Left renal pelvis (tissue), 4 donors: ENCODE measurements around the gene EHMT2. TPM values are rescaled to one million over a fixed set of nuclear protein-coding genes. Genes with fewer than 3 reads are reported as not detected.

ENCODE experiments used
- DNase-seq, 4 donors: peaks; one replicate each; pipeline ENCODE4 v3.0.0-alpha.2; 2013; ENCODE audit warnings: low read depth in 4 of 4, low spot score in 3 of 4
- polyA plus RNA-seq, 4 donors: library from polyadenylated mRNA; unstranded; fragments of 120-200 nt; gene quantifications; one replicate each; pipeline ENCODE4 v1.2.1, GENCODE V29; 2013; ENCODE audit not compliant: insufficient read length in 4 of 4

The EHMT2 gene
- polyA plus RNA-seq, 4 donors = 69.0 to 99.0 (median 77.6) TPM

GRCh38 chr6:31892821-31893220 is 4.7 kb downstream of the EHMT2 start:
- no peak for DNase-seq

GRCh38 chr6:31889331-31889972 is 8.0 kb downstream of the EHMT2 start:
- DNase-seq = no peak

GRCh38 chr6:31888276-31889258 is 8.9 kb downstream of the EHMT2 start:
- no peak for DNase-seq

GRCh38 chr6:31887173-31888007 is 10.1 kb downstream of the EHMT2 start:
- no peak for DNase-seq

GRCh38 chr6:31886541-31886991 is 10.9 kb downstream of the EHMT2 start:
- DNase-seq = no peak

GRCh38 chr6:31884528-31885035 is 12.9 kb downstream of the EHMT2 start:
- DNase-seq = no peak

- no peak for DNase-seq
Observed at GRCh38 chr6:31883676-31884075, 13.8 kb downstream of the EHMT2 start.

- no peak for DNase-seq
Observed at GRCh38 chr6:31882344-31882743, 15.2 kb downstream of the EHMT2 start.

- no peak for DNase-seq
Observed at GRCh38 chr6:31881136-31881859, 16.2 kb downstream of the EHMT2 start.

GRCh38 chr6:31880616-31881015 is 16.9 kb downstream of the EHMT2 start:
- DNase-seq = no peak

GRCh38 chr6:31879901-31880300 is 17.6 kb downstream of the EHMT2 start:
- DNase-seq = no peak

GRCh38 chr6:31879143-31879542 is 18.4 kb downstream of the EHMT2 start:
- DNase-seq = no peak

- no peak for DNase-seq
Observed at GRCh38 chr6:31878726-31879125, 18.8 kb downstream of the EHMT2 start, which contains the start of gene SLC44A4. SLC44A4 (minus strand) TSS chr6:31878997; CDS start chr6:31878980, 17 bp downstream.

- no peak for DNase-seq
Observed at GRCh38 chr6:31878222-31878621, 19.3 kb downstream of the EHMT2 start.

GRCh38 chr6:31877651-31878161 is 19.8 kb downstream of the EHMT2 start:
- no peak for DNase-seq

- no peak for DNase-seq
Observed at GRCh38 chr6:31877125-31877650, 20.3 kb downstream of the EHMT2 start.

- DNase-seq = no peak
Observed at GRCh38 chr6:31876357-31876756, 21.1 kb downstream of the EHMT2 start.

- DNase-seq = no peak
Observed at GRCh38 chr6:31875877-31876276, 21.6 kb downstream of the EHMT2 start.

GRCh38 chr6:31874836-31875572 is 22.5 kb downstream of the EHMT2 start:
- no peak for DNase-seq
